HEK293 (cell line): Measurements from ENCODE around the gene NR1H3.

ENCODE experiments used
- CTCF ChIA-PET: fragments of 350-600 bp; formaldehyde crosslinking; extraction: SDS; loops from one replicate; lab custom pipeline; 2021; ENCODE audit warnings: antibody characterized with exemption; lab: Yijun Ruan, JAX
- POLR2A ChIA-PET: fragments of 300-600 bp; formaldehyde crosslinking; extraction: SDS; loops from one replicate; lab custom pipeline; 2020; ENCODE audit warnings: antibody characterized with exemption, inconsistent platforms; lab: Yijun Ruan, JAX
- H3K27ac ChIP-seq: fragments of 200-500 bp; sonication (Bioruptor generic); 2 replicates; pipeline ENCODE4 v1.5.1; 2014; ENCODE audit warnings: low read depth, low read length, control low read depth, inconsistent platforms; ENCODE audit errors: extremely low read depth
- H3K36me3 ChIP-seq, 2 experiments: fragments of 200-500 bp in 1 of 2; sonication (Bioruptor generic) in 1 of 2; 1 replicate in 1 of 2; 2 replicates in 1 of 2; pipeline ENCODE4 v1.5.1; 2014 to 2017; ENCODE audit warnings: inconsistent platforms in 2 of 2, low read length in 2 of 2; ENCODE audit not compliant: control insufficient read depth in 2 of 2, insufficient read depth in 1 of 2
- H3K4me1 ChIP-seq: fragments of 200-500 bp; sonication (Bioruptor generic); 2 replicates; pipeline ENCODE4 v1.5.1; 2014; ENCODE audit warnings: mild to moderate bottlenecking, low read length, inconsistent platforms; ENCODE audit not compliant: control insufficient read depth, insufficient read depth
- H3K4me3 ChIP-seq: 2 replicates; pipeline ENCODE4 v1.5.1; 2011; ENCODE audit warnings: low read depth, mild to moderate bottlenecking, control low read depth, low read length, moderate library complexity
- H3K9me3 ChIP-seq: fragments of 200-500 bp; sonication (Bioruptor generic); 2 replicates; pipeline ENCODE4 v1.5.1; 2014; ENCODE audit warnings: low read depth, low read length, inconsistent platforms; ENCODE audit not compliant: control insufficient read depth, insufficient read depth
- GLIS1 ChIP-seq: fragments of 450-650 bp; formaldehyde crosslinking; IDR thresholded peaks from 2 replicates; pipeline ENCODE4 v1.5.1; 2016; ENCODE audit warnings: missing biosample characterization, missing genetic modification characterization
- PATZ1 ChIP-seq: fragments of 450-650 bp; formaldehyde crosslinking; IDR thresholded peaks from 2 replicates; pipeline ENCODE4 v1.5.1; 2016; ENCODE audit warnings: missing biosample characterization, missing genetic modification characterization
- WT1 ChIP-seq: fragments of 450-650 bp; formaldehyde crosslinking; IDR thresholded peaks from 2 replicates; pipeline ENCODE4 v1.5.1; 2016; ENCODE audit warnings: missing biosample characterization, missing genetic modification characterization
- ZIC2 ChIP-seq: fragments of 450-650 bp; formaldehyde crosslinking; IDR thresholded peaks from 2 replicates; pipeline ENCODE4 v1.5.1; 2016; ENCODE audit warnings: missing biosample characterization, missing genetic modification characterization
- ZNF146 ChIP-seq: fragments of 450-650 bp; formaldehyde crosslinking; IDR thresholded peaks from 2 replicates; pipeline ENCODE4 v1.5.1; 2016; ENCODE audit warnings: missing biosample characterization, missing genetic modification characterization
- ZNF366 ChIP-seq: fragments of 450-650 bp; formaldehyde crosslinking; conservative IDR thresholded peaks from 2 replicates; pipeline ENCODE4 v1.5.1; 2016; ENCODE audit warnings: missing biosample characterization, missing genetic modification characterization
- ZNF518A ChIP-seq: fragments of 450-650 bp; formaldehyde crosslinking; conservative IDR thresholded peaks from 2 replicates; pipeline ENCODE4 v1.5.1; 2016; ENCODE audit warnings: low read depth, missing biosample characterization, missing genetic modification characterization
- ZNF548 ChIP-seq: fragments of 450-650 bp; formaldehyde crosslinking; IDR thresholded peaks from 2 replicates; pipeline ENCODE4 v1.5.1; 2016; ENCODE audit warnings: missing biosample characterization, missing genetic modification characterization
- ZNF610 ChIP-seq: fragments of 450-650 bp; formaldehyde crosslinking; IDR thresholded peaks from 2 replicates; pipeline ENCODE4 v1.5.1; 2016; ENCODE audit warnings: missing biosample characterization, missing genetic modification characterization, borderline replicate concordance
- ZNF645 ChIP-seq: fragments of 450-650 bp; formaldehyde crosslinking; IDR thresholded peaks from 2 replicates; pipeline ENCODE4; 2016; ENCODE audit warnings: missing biosample characterization, missing genetic modification characterization
- ZSCAN5A ChIP-seq: fragments of 450-650 bp; formaldehyde crosslinking; IDR thresholded peaks from 2 replicates; pipeline ENCODE4 v1.5.1; 2016; ENCODE audit warnings: missing biosample characterization, missing genetic modification characterization

The NR1H3 gene

GRCh38 chr11:47270331-47271271, 12.8 kb downstream of the NR1H3 start (continued):
- no peak for TF ChIP-seq ZNF518A (tag by site-specific recombination)
- TF ChIP-seq ZSCAN5A: no peak
- TF ChIP-seq PATZ1: peak; percentile 61
- 0 out of 2 replicates have a peak, but pooled peaks have one; percentile 41 for TF ChIP-seq ZNF366
- no peak for TF ChIP-seq ZNF146 (tag by site-specific recombination)
- no peak for TF ChIP-seq ZNF610 (tag by site-specific recombination)
- TF ChIP-seq ZNF548 (tag by site-specific recombination): no peak

- Histone ChIP-seq H3K36me3 (peaks cover 0 to 27% of the 10 kb centered on the region in 2 experiments; a peak in 1 of 3 replicates), H3K4me1 (peaks cover 13% of the 10 kb centered on the region; the same call in 1 of the 2 replicates), H3K4me3 (no peak overlapping the region; the same call in 1 of the 2 replicates), H3K9me3 (no peaks in the 10 kb centered on the region), H3K27ac (peak overlapping the region; percentile 43; the same call in 1 of the 2 replicates)
- no peak for TF ChIP-seq ZNF645 (tag by site-specific recombination)
- TF ChIP-seq ZIC2 (tag by site-specific recombination): peak; percentile 48
- TF ChIP-seq GLIS1 (tag by site-specific recombination): peak; percentile 34; the same call in 1 of the 2 replicates
- TF ChIP-seq WT1 (tag by site-specific recombination): no peak
- CTCF ChIA-PET: interaction anchor here (0.7 to 3.1 kb wide), 6 partner anchors 10 to 337 kb away, joined by 3 to 33 read pairs (median 5); partner anchors contain the start of gene NR1H3
- POLR2A ChIA-PET: interaction anchor here (0.6 to 2.3 kb wide), 6 partner anchors 12 to 57 kb away, joined by 3 to 9 read pairs (median 6); partner anchors contain the start of genes ACP2, DDB2 and NR1H3
These were observed 13.5 kb downstream of the NR1H3 start for GRCh38 chr11:47271328-47271727.
